A549 treated with RU486 at 1 μM for 4 hours (cell line): Measurements from ENCODE around the gene MISP3. TPM values are rescaled to one million over a fixed set of nuclear protein-coding genes. Genes with fewer than 3 reads are reported as not detected.

ENCODE experiments used
- total RNA-seq: library from RNA; stranded (reverse); fragments of 200-300 nt; extraction: Qiagen RNA extraction; gene quantifications from 5 replicates; pipeline ENCODE4 v1.2.3, GENCODE V29; 2022; ENCODE audit warnings: low read depth

The MISP3 gene
- total RNA-seq = 2.2 to 4.8 TPM (median 4.3 TPM) in 5 replicates

GRCh38 chr19:14072535-14073260, at the start of gene MISP3:
Gene MISP3 (plus strand): TSS chr19:14072786. CDS start chr19:14073310, 524 bp downstream.

GRCh38 chr19:14027856-14028450, 44.6 kb upstream of the MISP3 start, which contains the start of gene RLN3:
Gene RLN3 (plus strand): TSS chr19:14028148. CDS start chr19:14028205, 57 bp downstream.

GRCh38 chr19:14031719-14032480, 40.7 kb upstream of the MISP3 start, which contains the start of gene IL27RA:
Gene IL27RA (plus strand): TSS chr19:14031762. CDS start chr19:14031873, 111 bp downstream.

GRCh38 chr19:14061751-14062557, 10.6 kb upstream of the MISP3 start, which contains the start of gene PALM3:
Gene PALM3 (minus strand): TSS chr19:14062076. CDS start chr19:14061980, 96 bp downstream.

GRCh38 chr19:14085309-14085995, 12.9 kb downstream of the MISP3 start, which contains the start of gene C19orf67:
Gene C19orf67 (minus strand): TSS chr19:14085783. CDS start chr19:14085627, 156 bp downstream.

GRCh38 chr19:14090509-14091080, 18.0 kb downstream of the MISP3 start, which contains the start of gene SAMD1:
Gene SAMD1 (minus strand): TSS chr19:14090751.

GRCh38 chr19:14117668-14118164, 45.1 kb downstream of the MISP3 start, which contains the start of gene PRKACA:
Gene PRKACA (minus strand): TSS chr19:14117762. CDS start chr19:14117547, 215 bp downstream.

Other genes with a start within 250 kb of the MISP3 start
- 1.3 to 4.2 TPM (median 2.6 TPM) in 5 replicates for gene NANOS3, start 195.7 kb upstream of the MISP3 start, total RNA-seq
- 0.16 to 0.62 TPM (median 0.39 TPM) in 5 replicates for gene BRME1, start 166.7 kb upstream of the MISP3 start, total RNA-seq
- gene CC2D1A, start 166.6 kb upstream of the MISP3 start, total RNA-seq = 7.6 to 10.6 TPM (median 9.4 TPM) in 5 replicates
- 0.49 to 1.2 TPM (median 0.80 TPM) in 5 replicates for gene PODNL1, start 134.4 kb upstream of the MISP3 start, total RNA-seq
- gene DCAF15, start 120.3 kb upstream of the MISP3 start, total RNA-seq = 13.5 to 21.8 TPM (median 19.8 TPM) in 5 replicates
- gene RFX1, start 66.5 kb upstream of the MISP3 start, total RNA-seq = 3.1 to 6.5 TPM (median 5.4 TPM) in 5 replicates
- gene RLN3, start 44.6 kb upstream of the MISP3 start, total RNA-seq = not detected in 5 replicates
- gene IL27RA, start 41.0 kb upstream of the MISP3 start, total RNA-seq = 9.2 to 10.6 TPM (median 9.8 TPM) in 5 replicates
- 1.3 to 2.6 TPM (median 1.9 TPM) in 5 replicates for gene PALM3, start 10.7 kb upstream of the MISP3 start, total RNA-seq
- not detected in 5 replicates for gene C19orf67, start 13.0 kb downstream of the MISP3 start, total RNA-seq
- 30.5 to 45.6 TPM (median 39.2 TPM) in 5 replicates for gene SAMD1, start 18.0 kb downstream of the MISP3 start, total RNA-seq
- gene PRKACA, start 45.0 kb downstream of the MISP3 start, total RNA-seq = 31.1 to 34.9 TPM (median 33.2 TPM) in 5 replicates
- 29.7 to 37.1 TPM (median 33.0 TPM) in 5 replicates for gene ASF1B, start 63.8 kb downstream of the MISP3 start, total RNA-seq
- 2.2 to 2.9 TPM (median 2.8 TPM) in 5 replicates for gene ADGRL1, start 133.4 kb downstream of the MISP3 start, total RNA-seq